Measurements from ENCODE around the gene SLFNL1.

- no peak for TF ChIP-seq CTCF (IDR thresholded peaks at IDR 0.05; ENCODE audit: low read length)
- TF ChIP-seq EZH2 (optimal IDR thresholded peaks at IDR 0.05; ENCODE audit: low read depth, low read length) = no peak
These were observed 4.1 kb downstream of the SLFNL1 start for GRCh38 chr1:41017141-41018017.
